Neural cell (in vitro differentiated cells): Measurements from ENCODE around the gene KCTD18. TPM values are rescaled to one million over a fixed set of nuclear protein-coding genes. Genes with fewer than 3 reads are reported as not detected.

Experiments
- H2AFZ ChIP-seq: fragments of 200-600, 300-800 bp; sonication (generic), shearing (Covaris generic); 2 replicates; pipeline ENCODE4 v1.6.0; 2014; ENCODE audit warnings: low read depth, mild to moderate bottlenecking, antibody characterized with exemption, low read length, moderate library complexity
- H3F3A ChIP-seq: fragments of 200-600 bp; shearing (Covaris generic); 2 replicates; pipeline ENCODE4 v1.6.1; 2016; ENCODE audit warnings: mild to moderate bottlenecking, moderate library complexity, mixed read lengths, antibody characterized with exemption, low read length; ENCODE audit not compliant: insufficient read depth, poor library complexity, severe bottlenecking
- H3K27ac ChIP-seq: fragments of 200-600, 300-800 bp; sonication (generic), shearing (Covaris generic); 2 replicates; pipeline ENCODE4 v1.5.1; 2014; ENCODE audit warnings: mild to moderate bottlenecking, low read length, moderate library complexity
- H3K27me3 ChIP-seq: fragments of 300-800, 200-600 bp; sonication (generic), shearing (Covaris generic); 2 replicates; pipeline ENCODE4 v1.6.0; 2014; ENCODE audit warnings: mild to moderate bottlenecking, low read depth, low read length, moderate library complexity; ENCODE audit not compliant: insufficient read depth
- H3K36me3 ChIP-seq: fragments of 300-800, 200-600 bp; sonication (generic), shearing (Covaris generic); 2 replicates; pipeline ENCODE4 v1.5.1; 2014; ENCODE audit warnings: mild to moderate bottlenecking, antibody characterized with exemption, low read length, moderate library complexity; ENCODE audit not compliant: insufficient read depth
- H3K4me2 ChIP-seq: fragments of 300-800, 200-600 bp; sonication (generic), shearing (Covaris generic); 2 replicates; pipeline ENCODE4 v1.6.0; 2014; ENCODE audit warnings: mild to moderate bottlenecking, low read length
- H3K4me3 ChIP-seq: fragments of 300-800, 200-600 bp; sonication (generic), shearing (Covaris generic); 2 replicates; pipeline ENCODE4 v1.5.1; 2014; ENCODE audit warnings: mild to moderate bottlenecking, low read length, moderate library complexity
- H3K79me2 ChIP-seq: fragments of 200-600 bp; shearing (Covaris generic); replicated peaks from 2 replicates; pipeline ENCODE4 v1.6.0; 2014; ENCODE audit warnings: mild to moderate bottlenecking, low read length, moderate library complexity; ENCODE audit not compliant: insufficient read depth
- H3K9ac ChIP-seq: fragments of 300-800, 200-600 bp; sonication (generic), shearing (Covaris generic); 2 replicates; pipeline ENCODE4 v1.6.1; 2016; ENCODE audit warnings: mild to moderate bottlenecking, low read length, mixed read lengths
- H3K9me2 ChIP-seq: fragments of 200-600 bp; shearing (Covaris generic); 2 replicates; pipeline ENCODE4 v1.6.1; 2016; ENCODE audit warnings: mild to moderate bottlenecking, low read length, mixed read lengths; ENCODE audit not compliant: insufficient read depth
- H3K9me3 ChIP-seq: fragments of 200-600, 300-800 bp; sonication (generic), shearing (Covaris generic); 2 replicates; pipeline ENCODE4 v1.6.1; 2016; ENCODE audit warnings: mild to moderate bottlenecking, mixed run types, low read length, moderate library complexity, mixed read lengths
- H4K20me1 ChIP-seq: fragments of 200-600 bp; shearing (Covaris generic); 2 replicates; pipeline ENCODE4 v1.6.1; 2016; ENCODE audit warnings: mild to moderate bottlenecking, mixed run types; ENCODE audit not compliant: insufficient read depth
- EP300 ChIP-seq: fragments of 450-650 bp; conservative IDR thresholded peaks from 2 replicates; pipeline ENCODE4 v1.6.1; 2014; ENCODE audit warnings: antibody characterized with exemption, mild to moderate bottlenecking, moderate library complexity; ENCODE audit not compliant: poor library complexity, severe bottlenecking
- EZH2 ChIP-seq: fragments of 200-600, 300-800 bp; shearing (Covaris generic), sonication (generic); IDR thresholded peaks from 2 replicates; pipeline ENCODE4 v1.6.1; 2014; ENCODE audit warnings: antibody characterized with exemption, low read length, borderline replicate concordance, mild to moderate bottlenecking; ENCODE audit not compliant: insufficient read depth, poor library complexity, severe bottlenecking
- MXI1 ChIP-seq: fragments of 450-650 bp; conservative IDR thresholded peaks from 2 replicates; pipeline ENCODE4 v1.6.1; 2014; ENCODE audit warnings: antibody characterized with exemption, mild to moderate bottlenecking; ENCODE audit not compliant: poor library complexity, severe bottlenecking
- POLR2AphosphoS5 ChIP-seq: IDR thresholded peaks from 2 replicates; pipeline ENCODE4 v1.6.1; 2012
- RAD21 ChIP-seq: fragments of 450-650 bp; conservative IDR thresholded peaks from 2 replicates; pipeline ENCODE4 v1.6.1; 2014; ENCODE audit warnings: antibody characterized with exemption, mild to moderate bottlenecking, moderate library complexity
- SMC3 ChIP-seq: fragments of 450-650 bp; conservative IDR thresholded peaks from 2 replicates; pipeline ENCODE4 v1.6.1; 2014; ENCODE audit warnings: antibody characterized with exemption, mild to moderate bottlenecking, moderate library complexity; ENCODE audit not compliant: poor library complexity
- TAF1 ChIP-seq: IDR thresholded peaks from 2 replicates; pipeline ENCODE4 v1.6.1; 2012; ENCODE audit warnings: low read depth
- polyA plus RNA-seq: library from polyadenylated mRNA; depleted of rRNA; stranded (reverse); fragments of >200 nt; gene quantifications from 2 replicates; pipeline ENCODE4 v1.2.3, GENCODE V29; 2014
- TF ChIP-seq, protein P1 (sequence below): fragments of 450-650 bp; IDR thresholded peaks from 2 replicates; pipeline ENCODE4 v1.5.1; 2014; ENCODE audit warnings: antibody characterized with exemption, mild to moderate bottlenecking, moderate library complexity; ENCODE audit not compliant: poor library complexity, severe bottlenecking
- TF ChIP-seq, protein P2 (sequence below): IDR thresholded peaks from 2 replicates; pipeline ENCODE4 v1.6.1; 2012; ENCODE audit warnings: borderline replicate concordance

KCTD18 gene
- polyA plus RNA-seq, 1 donor from 2014 or later, result 17.0 TPM

DNA sequence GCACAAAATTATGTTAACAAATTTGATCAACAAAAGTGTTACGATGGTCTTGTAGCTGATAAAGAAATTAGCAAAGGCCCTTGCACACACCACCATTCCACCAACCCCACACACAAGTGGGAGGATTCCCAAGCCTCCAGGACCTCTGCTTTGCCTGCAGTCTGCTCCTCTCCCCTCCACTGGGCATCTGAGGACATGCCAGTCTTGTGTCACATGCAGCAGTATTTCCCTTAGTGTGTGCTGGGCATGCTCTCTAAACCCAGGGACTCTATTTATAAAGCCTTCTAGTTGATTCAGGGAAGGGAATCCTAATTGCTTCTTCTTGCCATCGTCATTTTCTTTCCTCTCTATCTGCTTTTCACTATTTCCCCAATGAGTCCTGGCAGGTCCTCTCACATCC is 53.3 kb downstream of the KCTD18 start:
- TF ChIP-seq POLR2AphosphoS5 (no peak), TAF1 (no peak), EP300 (no peak), MXI1 (no peak), SMC3 (no peak), EZH2 (no peak)
- TF ChIP-seq, protein P1, sequence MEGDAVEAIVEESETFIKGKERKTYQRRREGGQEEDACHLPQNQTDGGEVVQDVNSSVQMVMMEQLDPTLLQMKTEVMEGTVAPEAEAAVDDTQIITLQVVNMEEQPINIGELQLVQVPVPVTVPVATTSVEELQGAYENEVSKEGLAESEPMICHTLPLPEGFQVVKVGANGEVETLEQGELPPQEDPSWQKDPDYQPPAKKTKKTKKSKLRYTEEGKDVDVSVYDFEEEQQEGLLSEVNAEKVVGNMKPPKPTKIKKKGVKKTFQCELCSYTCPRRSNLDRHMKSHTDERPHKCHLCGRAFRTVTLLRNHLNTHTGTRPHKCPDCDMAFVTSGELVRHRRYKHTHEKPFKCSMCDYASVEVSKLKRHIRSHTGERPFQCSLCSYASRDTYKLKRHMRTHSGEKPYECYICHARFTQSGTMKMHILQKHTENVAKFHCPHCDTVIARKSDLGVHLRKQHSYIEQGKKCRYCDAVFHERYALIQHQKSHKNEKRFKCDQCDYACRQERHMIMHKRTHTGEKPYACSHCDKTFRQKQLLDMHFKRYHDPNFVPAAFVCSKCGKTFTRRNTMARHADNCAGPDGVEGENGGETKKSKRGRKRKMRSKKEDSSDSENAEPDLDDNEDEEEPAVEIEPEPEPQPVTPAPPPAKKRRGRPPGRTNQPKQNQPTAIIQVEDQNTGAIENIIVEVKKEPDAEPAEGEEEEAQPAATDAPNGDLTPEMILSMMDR, result no peak
- Histone ChIP-seq H3K4me3 (no peak overlapping the region), H3K27ac (no peak overlapping the region), H3F3A (no peaks in the 10 kb centered on the region), H3K4me2 (no peak overlapping the region), H3K27me3 (no peaks in the 10 kb centered on the region), H3K79me2 (no peaks in the 10 kb centered on the region), H2AFZ (no peak overlapping the region), H3K9me3 (no peaks in the 10 kb centered on the region), H4K20me1 (no peaks in the 10 kb centered on the region), H3K9me2 (no peaks in the 10 kb centered on the region), H3K9ac (no peak overlapping the region), H3K36me3 (no peaks in the 10 kb centered on the region)

DNA sequence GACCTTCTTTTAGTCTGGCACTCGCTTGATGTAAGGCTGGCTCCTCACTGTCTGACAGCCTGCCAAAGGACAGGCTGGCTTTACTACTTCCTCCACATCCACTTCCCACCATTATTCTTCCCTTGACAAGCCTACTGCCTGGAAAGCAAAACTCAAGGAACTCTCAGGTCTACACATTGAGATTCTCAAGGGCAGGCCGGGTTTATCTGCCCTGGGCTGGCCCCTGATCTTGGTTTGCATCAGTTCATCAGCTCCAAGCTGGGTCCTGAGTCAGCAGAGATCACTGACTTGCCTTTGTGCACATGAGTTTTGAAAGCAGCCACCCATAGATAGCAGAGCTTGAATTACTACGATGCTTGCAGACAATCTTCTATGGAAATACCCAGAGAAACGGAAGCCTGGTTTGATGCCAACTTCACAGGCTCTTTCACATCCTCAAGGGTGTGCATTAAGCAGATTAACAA is 53.9 kb downstream of the KCTD18 start:
- TF ChIP-seq POLR2AphosphoS5, result no peak
- TF ChIP-seq, protein P1, result no peak
- TF ChIP-seq TAF1, result no peak
- no peak for TF ChIP-seq EZH2
- TF ChIP-seq EP300, result no peak
- TF ChIP-seq, protein P2, sequence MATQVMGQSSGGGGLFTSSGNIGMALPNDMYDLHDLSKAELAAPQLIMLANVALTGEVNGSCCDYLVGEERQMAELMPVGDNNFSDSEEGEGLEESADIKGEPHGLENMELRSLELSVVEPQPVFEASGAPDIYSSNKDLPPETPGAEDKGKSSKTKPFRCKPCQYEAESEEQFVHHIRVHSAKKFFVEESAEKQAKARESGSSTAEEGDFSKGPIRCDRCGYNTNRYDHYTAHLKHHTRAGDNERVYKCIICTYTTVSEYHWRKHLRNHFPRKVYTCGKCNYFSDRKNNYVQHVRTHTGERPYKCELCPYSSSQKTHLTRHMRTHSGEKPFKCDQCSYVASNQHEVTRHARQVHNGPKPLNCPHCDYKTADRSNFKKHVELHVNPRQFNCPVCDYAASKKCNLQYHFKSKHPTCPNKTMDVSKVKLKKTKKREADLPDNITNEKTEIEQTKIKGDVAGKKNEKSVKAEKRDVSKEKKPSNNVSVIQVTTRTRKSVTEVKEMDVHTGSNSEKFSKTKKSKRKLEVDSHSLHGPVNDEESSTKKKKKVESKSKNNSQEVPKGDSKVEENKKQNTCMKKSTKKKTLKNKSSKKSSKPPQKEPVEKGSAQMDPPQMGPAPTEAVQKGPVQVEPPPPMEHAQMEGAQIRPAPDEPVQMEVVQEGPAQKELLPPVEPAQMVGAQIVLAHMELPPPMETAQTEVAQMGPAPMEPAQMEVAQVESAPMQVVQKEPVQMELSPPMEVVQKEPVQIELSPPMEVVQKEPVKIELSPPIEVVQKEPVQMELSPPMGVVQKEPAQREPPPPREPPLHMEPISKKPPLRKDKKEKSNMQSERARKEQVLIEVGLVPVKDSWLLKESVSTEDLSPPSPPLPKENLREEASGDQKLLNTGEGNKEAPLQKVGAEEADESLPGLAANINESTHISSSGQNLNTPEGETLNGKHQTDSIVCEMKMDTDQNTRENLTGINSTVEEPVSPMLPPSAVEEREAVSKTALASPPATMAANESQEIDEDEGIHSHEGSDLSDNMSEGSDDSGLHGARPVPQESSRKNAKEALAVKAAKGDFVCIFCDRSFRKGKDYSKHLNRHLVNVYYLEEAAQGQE, result no peak
- no peak for TF ChIP-seq RAD21
- TF ChIP-seq SMC3, result no peak
- TF ChIP-seq MXI1, result no peak
- Histone ChIP-seq H3K9me3 (no peaks in the 10 kb centered on the region), H3K9ac (no peak overlapping the region), H3K27me3 (no peaks in the 10 kb centered on the region), H3K36me3 (no peaks in the 10 kb centered on the region), H3K79me2 (no peaks in the 10 kb centered on the region), H3K4me2 (no peak overlapping the region), H4K20me1 (no peaks in the 10 kb centered on the region), H3K9me2 (no peaks in the 10 kb centered on the region), H3K4me3 (no peak overlapping the region), H3K27ac (no peak overlapping the region), H3F3A (no peaks in the 10 kb centered on the region), H2AFZ (no peak overlapping the region)
